HG02642 (cell line): ENCODE data around the gene UBE2F.
"Not testable (repeated sequence)": the region's sequence is repeated elsewhere in the genome, so short reads cannot be mapped to it uniquely, and the experiment has no call there.

Experiments
- ATAC-seq: cut with Tn5 transposase; IDR thresholded peaks from one replicate; pipeline ENCODE4 v1.9.1; 2021; ENCODE audit warnings: mild to moderate bottlenecking; ENCODE audit not compliant: unreplicated experiment, poor library complexity

The UBE2F gene

DNA sequence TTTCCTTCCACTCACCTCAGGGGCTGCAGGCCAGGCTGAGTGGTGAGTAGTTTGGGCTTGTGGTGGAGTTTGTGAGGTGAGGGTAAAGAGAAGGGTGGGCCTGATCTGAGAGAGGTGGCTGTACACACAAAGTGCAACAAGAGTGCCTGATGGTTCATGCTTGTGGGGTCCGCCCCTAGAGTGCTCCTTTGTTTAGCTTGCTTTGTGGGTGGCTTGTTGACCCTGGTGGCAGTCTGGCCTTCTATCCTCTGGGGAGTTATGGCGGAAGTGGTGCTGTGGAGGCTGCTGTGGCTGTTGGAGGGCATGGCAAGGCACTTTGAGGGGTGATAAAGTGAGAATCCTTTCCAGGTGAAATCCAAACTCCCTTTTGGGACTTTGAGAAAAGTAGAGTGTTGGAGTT lies 10.6 kb downstream of the UBE2F start:
- ATAC-seq: no peak

DNA sequence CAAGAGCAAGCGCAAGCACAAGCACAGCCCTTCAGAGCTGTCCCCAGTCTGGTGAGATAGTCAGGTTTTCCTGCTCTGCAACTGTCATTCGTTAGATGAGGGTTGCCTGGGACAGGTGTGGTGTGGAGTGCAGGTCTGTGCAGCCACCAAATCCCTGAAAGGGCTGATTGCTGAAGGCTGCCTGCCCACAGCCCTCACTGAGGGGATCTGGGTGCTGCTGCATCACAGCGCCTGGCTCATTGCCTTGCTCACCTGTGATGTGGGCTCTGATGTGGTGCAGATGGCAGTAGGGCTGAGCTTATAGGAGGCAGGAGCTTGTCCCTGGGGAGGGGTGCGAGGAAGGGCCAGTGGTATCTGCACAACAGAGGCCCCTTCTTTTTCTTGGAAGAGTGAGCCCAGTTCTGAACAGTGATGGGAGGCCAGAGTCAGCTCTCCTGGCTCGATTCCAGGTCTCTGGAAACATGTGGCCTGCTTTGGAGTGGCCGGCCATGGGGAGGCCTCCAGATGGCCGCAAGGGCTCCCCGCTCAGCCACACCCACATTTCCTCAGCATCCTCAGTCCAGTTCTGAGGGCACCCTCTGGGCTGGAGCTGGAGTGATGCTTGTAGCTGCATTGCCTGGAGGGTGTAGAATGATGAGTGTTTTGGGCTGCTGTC lies 11.4 kb downstream of the UBE2F start:
- ATAC-seq: no peak

DNA sequence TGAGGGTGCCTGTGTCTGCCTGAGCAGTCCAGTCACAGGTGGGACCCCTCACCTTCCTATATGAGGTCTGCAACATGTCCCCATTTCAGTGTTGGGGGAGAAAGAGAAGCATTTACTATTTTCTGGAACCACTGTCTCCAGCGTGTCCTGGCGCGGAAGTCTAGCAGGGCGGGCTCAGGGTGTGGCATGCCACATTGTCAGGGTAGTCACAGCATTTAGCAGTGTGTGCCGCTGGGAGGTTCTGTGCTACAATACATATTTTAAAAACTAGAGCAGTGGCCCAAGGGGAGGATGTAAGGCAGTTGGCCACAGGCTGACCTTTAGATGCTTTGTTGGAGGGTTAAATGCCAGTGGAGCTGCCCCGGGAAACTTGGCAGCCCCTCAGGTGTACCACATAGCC lies 12.5 kb downstream of the UBE2F start:
- no peak for ATAC-seq

DNA sequence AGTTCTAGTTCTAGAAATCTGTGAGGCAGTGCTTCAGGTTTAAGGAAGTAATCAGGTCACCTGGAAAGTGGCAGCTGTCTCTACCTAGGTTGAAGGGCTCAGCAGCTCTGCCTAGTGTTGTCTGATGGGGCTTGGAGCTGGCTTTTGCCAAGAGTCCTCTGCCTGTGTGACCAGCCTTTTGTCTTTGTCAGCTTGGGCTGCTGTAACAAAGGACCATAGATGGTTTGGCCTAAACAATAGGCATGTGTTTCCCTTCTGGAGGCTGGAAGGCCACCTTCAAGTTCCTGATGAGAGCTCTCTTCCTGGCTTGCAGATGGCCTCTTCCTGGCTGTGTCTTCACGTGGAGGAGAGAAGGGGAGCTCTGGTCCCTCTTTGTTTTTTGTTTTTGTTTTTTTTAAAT lies 13.3 kb downstream of the UBE2F start:
- no peak for ATAC-seq

DNA sequence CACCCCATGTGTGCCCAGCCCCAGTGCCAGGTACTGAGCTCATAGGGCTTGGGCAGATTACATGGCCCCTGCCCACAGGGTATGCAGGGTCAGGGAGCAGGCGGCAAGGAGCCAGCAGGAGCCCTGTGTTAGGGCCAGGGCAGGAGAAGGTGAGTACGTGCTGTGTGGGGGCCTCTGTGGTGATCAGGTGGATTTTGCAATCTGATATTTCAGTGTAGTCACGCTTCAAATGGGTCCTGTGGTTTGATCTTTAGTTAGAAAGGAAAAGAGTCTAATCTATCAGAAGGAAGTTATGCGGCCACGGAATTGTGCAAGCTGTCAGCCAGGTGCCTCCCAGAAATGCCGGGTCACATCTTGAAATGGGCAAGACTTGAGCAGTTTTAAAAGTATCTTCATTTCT lies 13.9 kb downstream of the UBE2F start:
- no peak for ATAC-seq

DNA sequence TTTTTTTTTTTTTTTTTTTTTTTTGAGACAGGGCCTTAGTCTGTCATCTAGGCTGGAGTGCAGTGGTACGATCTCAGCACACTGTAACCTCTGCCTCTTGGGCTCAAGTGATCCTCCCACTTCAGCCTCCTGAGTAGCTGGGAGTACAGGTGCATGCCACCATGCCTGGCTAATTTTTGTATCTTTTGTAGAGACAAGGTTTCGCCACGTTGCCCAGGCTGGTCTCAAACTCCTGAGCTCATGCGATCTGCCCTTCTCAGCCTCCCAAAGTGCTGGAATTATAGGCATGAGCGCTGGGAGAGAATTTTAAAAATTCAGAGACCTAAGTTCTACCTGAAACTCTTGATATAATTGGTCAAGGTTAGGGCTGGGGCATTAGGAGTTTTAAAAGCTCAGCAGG lies 14.8 kb downstream of the UBE2F start:
- not testable (repeated sequence) for ATAC-seq

DNA sequence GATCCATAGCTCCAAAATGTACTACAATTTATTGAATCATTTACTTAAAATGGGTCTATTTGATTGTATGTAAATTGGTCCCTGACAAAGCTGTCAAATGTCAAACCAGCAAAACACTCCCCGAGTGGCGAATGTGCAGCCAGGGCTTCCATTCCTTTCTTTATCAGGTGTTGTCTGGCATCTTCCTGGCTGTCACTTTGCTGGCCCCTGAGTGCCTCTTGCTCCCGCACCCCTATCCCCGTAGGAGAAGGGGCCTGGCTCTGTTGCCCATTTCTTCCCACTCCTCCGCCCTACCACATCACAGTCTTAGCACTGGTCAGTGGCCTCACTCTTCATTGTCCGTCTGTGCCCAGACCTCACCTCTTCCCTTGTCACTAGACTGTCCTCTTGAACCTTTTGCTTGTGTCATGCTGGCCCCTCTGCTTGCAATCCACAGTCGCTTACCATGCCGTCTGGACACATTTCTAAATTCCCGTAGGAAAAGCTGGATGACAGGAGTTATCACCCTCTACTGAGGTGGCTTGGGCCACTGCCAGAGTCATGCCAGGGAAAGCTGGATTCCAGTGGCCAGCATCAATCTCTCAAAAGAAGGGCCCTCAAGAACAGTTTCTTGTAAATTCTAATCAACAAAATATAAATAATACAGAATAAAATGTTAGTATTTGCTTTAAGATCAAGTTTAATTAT lies 15.4 kb downstream of the UBE2F start:
- ATAC-seq: no peak

DNA sequence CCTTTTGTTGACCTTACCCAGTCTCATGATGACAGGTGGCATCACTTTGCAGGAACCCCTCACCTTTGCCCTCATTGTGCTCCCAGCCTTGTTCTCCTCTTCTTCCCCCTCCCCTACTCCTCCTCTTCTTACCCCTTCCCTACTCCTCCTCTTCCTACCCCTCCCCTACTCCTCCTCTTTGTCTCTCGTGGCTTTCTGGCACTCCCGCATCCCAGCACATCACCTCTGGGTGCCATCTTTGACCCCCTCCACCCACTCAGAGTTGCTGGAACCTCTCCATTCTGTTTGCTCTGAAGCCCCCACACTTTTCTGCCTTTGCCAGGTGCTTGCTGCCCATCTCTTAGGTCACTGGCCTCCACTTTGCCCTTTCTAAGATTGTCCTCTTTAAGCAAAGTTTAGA lies 17.1 kb downstream of the UBE2F start:
- ATAC-seq: no peak

DNA sequence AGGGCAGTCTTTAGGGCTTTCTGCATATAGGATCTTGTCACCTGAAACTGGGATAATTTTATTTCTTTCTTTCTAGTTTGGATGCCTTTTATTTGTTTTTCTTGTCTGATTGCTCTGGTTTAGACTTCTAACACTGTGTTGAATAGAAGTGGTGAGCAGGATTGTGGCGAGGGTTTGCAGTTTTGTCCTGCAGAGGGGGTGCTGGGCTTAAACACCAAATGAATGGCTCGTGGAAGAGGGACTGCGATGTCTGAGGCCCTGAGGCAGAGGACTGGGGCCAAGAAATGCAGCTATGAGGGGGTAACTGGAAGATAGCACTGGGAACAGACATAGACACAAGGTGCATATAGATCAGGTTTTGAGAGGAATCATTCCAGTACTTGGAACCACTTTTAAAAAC lies 20.5 kb downstream of the UBE2F start:
- no peak for ATAC-seq

DNA sequence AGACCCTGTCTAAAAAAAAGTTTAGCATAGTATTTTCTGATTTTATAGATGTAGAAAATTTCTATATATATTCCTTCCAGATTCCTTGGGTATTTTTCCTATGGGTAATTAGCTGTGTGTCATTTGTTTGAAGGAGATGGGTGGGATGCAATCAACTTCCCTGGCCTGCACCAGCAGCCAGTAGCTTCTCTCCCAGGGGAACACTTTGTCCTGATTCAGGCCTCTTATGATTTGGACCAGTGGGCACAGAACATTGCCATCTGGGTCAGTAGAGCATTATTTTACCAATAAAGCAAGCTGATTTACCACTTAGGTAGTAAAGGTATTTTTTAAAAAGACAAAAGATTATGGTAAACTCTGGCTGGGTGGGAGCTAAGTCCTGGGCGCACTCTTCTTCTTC lies 26.9 kb downstream of the UBE2F start:
- no peak for ATAC-seq

DNA sequence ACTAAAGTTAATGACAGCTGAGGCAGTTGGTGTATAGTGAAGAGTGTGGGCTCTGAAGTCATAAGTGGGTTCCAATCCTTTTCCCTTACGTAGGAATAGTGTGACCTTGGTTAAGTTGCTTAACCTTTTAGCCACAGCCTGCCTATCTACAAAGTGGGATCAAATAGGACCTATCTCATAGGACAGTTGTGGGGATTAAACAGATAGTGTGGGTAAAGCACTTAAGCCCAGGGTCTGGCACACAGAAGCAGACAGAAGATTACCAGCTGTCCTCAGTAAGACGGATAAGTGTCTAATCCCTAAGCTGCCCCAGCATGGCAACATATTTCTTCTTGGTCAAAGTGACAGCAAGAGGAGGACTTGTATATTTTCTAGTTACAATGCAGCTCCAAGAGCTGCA lies 28.2 kb downstream of the UBE2F start:
- no peak for ATAC-seq

DNA sequence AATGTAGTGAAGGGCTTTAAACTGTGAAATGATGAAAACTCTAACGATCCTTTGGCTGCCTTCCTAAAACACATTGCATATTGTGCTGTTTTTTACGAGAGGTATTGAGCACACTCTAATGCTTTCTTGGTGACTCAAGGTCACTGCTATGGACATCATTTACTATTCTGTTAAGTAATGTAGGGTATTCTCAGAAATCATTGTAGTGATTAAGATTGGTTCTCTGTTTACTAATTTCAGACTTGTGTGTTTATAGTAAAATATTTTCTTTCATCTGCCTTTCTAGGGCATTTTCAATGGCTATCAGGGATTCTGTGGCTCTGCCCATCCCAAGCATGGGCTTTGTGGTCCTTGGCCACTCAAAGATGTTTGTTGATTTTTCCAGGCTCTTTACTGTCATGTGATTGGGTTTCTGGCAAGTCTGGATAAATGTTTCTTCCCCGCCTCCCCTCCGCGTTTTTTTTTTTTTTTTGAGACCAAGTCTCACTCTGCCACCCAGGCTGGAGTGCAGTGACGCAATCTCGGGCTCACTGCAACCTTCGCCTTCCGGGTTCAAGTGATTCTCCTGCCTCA lies 29.3 kb downstream of the UBE2F start:
- no peak for ATAC-seq

DNA sequence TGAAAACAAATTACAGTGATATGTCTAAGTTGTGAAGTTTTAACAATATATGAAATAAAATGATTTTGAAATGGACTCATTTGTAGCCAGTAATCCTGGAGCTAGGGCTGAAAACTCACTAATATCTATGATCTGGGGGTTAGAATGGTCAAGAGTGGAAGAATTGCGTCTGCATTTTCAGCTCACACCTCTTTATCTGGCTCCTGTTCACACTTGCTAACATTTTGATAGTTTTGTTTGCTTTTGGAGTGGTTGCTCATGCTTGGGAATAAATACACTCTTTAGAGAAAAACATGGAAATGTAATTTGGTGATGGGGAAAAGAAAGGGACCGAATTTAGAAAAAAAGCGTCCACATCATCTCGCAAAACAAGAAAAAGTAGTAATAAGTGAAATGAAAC lies 30.7 kb downstream of the UBE2F start:
- ATAC-seq: no peak

DNA sequence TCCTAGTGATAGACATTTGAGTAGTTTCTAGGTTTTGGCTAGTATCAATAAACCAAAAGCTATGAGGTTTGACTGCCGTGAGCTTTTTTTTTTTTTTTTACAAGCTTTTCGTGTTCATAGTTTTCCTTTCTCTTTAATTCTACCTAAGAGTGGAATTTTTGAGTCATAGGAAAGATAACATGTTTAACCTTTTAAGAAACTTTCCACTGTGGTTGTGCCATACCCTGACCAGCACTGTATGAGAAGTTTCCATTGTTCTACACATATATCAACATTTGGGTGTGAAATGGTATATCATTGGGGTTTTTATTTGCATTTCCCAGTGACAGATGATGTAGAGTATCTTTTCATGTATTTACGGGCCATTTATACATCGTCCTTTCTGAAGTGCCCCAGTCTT lies 31.7 kb downstream of the UBE2F start:
- peak; percentile 81 for ATAC-seq

DNA sequence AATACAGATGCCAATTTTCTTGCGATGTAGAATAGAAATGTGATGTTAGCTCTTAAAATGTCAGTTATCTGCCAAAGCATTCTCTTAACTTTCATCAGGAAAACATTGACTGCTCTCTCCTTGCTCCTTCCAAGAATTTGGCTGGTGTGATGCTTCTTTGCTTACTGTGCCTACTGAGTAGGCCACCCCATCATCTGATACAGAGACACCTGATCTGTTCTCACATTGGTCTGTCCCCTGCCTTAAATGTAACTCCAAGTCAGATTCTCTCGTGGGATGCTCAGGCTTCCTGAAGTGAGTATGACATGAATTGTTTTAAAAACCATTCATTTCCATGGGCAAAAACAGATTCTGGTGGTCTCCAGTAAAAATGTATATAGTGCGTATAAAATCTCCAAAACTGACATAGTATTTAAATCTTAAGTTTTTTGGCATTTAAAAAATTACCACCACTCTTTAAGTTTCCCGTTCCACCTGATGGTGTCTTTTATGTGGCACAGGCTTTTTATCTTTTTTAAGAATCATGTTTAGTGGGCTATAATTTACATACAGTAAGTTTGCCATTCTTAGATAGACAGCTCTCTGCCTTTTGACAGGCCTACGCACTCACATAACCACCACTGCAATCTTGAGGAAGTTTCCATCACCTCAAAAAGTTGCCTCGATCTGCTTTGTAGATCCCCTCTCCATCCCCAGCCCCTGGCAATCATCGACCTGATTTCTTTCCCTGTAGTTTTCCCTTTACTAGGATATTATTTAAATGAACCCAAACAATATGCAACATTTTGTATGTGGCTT lies 36.6 kb downstream of the UBE2F start:
- ATAC-seq: no peak

DNA sequence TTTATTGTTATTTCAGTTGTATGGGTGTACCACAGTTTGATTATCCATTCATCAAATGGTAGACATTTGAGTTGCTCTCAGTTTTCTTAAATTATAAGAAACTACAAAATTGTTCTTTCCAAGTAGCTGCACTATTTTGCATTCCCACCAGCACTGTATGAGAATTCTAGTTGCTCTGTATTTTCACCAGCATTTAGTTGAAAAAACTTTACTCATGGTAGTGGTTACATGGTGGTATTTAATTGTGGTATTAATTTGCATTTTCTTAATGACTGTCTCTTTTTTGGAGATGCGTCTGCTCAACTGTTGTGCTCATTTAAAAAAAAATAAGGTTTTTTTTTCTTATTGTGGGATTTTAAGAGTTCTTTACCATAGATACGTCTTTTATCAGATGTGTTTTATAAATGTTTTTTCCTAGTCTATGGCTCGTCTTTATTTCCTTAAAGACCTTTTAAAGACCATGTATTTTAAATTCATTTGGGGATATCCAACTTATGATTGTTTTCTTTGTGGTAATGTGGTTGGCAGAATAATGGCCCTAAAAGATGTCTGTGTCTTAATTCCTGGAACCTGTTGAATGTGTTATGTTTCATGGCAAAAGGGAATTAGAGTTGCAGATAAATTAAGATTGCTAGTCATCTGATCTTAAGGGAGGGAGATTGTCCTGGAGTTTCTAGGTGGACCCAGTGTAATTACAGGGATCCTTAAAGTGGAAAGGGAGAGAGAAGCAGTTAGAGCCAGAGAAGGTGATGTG lies 37.4 kb downstream of the UBE2F start:
- no peak for ATAC-seq

DNA sequence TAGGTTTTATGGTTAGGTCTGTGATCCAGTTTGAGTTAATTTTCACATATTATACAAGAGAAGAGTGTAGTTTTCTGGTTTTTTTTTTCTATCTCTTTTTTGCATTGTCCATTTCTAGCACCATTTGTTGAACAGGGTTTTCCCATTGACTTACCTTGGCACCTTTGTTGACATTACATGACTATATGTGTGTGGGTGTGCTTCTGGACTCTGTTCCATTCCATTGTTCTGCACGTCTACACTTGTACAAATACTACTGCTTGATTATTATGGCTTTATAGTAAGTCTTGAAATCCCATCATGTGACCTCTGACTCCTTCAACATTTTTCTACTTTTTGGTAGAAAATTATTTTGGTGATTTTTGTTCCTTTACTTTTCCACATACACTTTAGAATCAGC lies 38.7 kb downstream of the UBE2F start:
- ATAC-seq: no peak

DNA sequence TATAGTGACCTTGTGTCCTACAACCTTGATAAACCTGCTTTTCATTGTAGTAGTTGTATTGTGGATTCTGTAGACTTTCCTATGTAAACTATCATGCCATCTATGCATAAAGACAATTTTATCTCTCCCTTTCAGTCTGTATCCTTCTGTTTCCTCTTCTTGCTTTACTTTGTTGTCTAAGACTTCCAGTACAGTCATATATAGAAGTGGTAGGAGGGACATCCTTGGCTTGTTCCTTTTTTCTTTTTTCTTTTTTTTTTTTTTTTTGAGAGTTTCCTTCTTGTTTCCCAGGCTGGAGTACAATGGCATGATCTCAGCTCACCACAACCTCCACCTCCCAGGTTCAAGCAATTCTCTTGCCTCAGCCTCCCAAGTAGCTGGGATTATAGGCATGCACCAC lies 39.7 kb downstream of the UBE2F start:
- ATAC-seq: no peak

DNA sequence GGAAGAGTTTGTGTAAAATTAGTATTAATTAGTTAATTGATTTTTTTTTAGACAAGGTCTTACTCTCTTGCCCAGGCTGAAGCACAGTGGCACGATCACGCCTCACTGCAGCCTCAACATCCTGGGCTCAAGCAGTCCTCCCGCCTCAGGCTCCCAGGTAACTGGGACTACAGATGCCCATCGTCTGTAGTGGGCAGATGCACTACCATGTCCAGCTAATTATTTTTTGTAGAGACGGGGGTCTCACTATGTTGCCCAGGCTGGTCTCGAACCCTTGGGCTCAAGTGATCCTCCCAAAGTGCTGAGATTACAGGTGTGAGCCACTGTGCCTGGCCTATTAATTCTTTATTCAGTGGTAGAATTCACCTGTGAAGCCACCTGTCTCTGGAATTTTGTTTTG lies 41.1 kb downstream of the UBE2F start:
- no peak for ATAC-seq

DNA sequence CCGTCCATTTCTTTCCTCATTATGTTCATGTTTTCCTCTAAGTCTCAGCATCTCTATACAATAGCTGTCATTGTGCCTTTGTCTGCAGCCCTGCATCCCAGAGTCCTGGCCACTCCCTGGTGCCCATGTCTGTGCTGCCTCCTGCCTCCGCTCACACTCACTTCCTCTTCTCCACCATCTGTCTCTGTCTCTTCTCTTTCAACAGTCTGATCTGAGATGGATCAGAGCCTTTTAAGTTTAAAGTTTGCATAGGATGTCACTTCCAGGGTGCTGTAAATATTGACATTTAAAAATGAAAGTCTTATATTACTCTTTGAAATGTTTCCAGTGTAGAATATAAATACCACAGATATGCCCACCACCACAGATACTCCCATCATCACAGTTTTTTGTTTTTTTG lies 42.7 kb downstream of the UBE2F start:
- ATAC-seq: no peak

DNA sequence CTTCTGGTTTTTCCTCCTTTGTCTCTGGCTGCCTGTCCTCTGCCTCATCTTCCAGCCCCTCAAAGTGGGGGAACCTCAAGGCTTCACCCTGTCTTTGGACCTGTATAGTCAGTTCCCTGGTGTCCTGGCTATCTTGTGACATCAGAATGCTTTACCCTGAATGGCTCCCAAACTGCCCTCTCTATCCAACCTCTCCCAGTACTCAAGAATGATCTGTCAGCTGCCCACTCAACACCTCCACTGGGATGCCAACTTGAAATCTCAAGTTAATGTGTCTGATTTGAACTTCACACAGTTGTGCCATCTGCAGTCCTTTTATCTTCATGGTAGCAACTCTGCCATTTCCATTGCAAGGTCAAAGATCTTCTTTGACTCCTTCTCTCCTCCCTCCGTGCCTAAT lies 43.8 kb downstream of the UBE2F start:
- ATAC-seq: no peak
